Measurements from ENCODE around the gene BTRC. TPM values are rescaled to one million over a fixed set of nuclear protein-coding genes. Genes with fewer than 3 reads are reported as not detected.

Gene BTRC
- total RNA-seq, 4 donors from 2014 or later = 14.7 to 23.0 (median 16.8) TPM

DNA sequence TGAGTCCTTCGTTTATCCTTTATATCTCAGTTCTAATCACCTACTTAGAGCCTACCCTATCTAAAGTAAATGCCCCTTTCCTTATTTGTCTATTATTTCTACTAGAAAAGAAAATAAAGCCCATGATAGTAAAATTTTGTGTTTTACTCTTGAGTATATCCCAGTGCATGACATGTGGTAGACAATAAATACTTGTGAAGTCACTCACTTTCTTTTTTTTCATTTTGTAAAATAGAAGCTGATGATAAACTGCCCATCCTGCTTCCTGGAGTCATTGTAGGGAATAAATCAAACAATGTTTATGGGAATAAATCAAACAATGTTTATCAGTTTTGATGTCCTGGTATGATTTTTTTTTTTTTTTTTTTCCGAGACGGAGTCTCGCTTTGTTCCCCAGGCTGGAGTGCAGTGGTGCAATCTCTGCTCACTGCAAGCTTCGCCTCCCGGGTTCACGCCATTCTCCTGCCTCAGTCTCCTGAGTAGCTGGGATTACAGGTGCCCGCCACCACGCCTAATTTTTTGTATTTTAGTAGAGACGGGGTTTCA, 36.1 kb downstream of the BTRC start:
- intact Hi-C loops (cut with DNase I; ENCODE audit: low total_unique reads) = loop anchor here (5.0 kb wide), 1 partner anchor 468 kb away; no protein-coding TSS in a partner anchor
- 97 to 98% methylated on average over 10 of the region's 10 CpGs for WGBS, 2 donors
- H3K4me3 ChIP-seq (ENCODE audit: low read depth, poor library complexity, severe bottlenecking) = no peak overlapping the region
- no peak for TF ChIP-seq POLR2A (IDR thresholded peaks at IDR 0.05)
- TF ChIP-seq, protein P1, sequence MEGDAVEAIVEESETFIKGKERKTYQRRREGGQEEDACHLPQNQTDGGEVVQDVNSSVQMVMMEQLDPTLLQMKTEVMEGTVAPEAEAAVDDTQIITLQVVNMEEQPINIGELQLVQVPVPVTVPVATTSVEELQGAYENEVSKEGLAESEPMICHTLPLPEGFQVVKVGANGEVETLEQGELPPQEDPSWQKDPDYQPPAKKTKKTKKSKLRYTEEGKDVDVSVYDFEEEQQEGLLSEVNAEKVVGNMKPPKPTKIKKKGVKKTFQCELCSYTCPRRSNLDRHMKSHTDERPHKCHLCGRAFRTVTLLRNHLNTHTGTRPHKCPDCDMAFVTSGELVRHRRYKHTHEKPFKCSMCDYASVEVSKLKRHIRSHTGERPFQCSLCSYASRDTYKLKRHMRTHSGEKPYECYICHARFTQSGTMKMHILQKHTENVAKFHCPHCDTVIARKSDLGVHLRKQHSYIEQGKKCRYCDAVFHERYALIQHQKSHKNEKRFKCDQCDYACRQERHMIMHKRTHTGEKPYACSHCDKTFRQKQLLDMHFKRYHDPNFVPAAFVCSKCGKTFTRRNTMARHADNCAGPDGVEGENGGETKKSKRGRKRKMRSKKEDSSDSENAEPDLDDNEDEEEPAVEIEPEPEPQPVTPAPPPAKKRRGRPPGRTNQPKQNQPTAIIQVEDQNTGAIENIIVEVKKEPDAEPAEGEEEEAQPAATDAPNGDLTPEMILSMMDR (IDR thresholded peaks at IDR 0.05) = no peak
- no peak for DNase-seq (ENCODE audit: low spot score in 2 of 2)

DNA sequence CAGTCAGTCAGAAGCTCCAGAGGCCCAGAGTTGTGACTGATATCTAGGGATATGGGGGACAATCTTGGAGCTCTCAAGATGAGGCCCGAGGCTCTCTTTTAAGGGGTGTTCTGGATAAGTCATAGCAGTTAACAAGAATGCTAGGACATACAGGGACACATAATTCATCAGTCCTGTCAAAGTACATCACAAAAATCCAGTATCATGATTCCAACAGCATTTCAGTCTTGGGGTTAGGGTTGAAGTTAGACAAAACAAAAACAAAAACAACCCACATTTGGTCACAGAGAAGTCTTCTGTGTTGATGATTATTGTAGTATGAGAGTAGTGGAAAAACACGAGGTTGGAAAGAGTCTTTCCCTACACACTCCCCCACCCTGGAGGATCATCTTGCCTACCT, 39.4 kb downstream of the BTRC start:
- H3K4me3 ChIP-seq (ENCODE audit: low read depth, poor library complexity, severe bottlenecking) = no peak overlapping the region
- WGBS, 2 donors = 66 to 67% methylated on average over 2 of the region's 2 CpGs
- no peak for TF ChIP-seq POLR2A (IDR thresholded peaks at IDR 0.05)
- TF ChIP-seq, protein P1 (IDR thresholded peaks at IDR 0.05) = no peak
- DNase-seq (ENCODE audit: low spot score in 2 of 2) = no peak
- intact Hi-C loops (cut with DNase I; ENCODE audit: low total_unique reads) = no loop called here

DNA sequence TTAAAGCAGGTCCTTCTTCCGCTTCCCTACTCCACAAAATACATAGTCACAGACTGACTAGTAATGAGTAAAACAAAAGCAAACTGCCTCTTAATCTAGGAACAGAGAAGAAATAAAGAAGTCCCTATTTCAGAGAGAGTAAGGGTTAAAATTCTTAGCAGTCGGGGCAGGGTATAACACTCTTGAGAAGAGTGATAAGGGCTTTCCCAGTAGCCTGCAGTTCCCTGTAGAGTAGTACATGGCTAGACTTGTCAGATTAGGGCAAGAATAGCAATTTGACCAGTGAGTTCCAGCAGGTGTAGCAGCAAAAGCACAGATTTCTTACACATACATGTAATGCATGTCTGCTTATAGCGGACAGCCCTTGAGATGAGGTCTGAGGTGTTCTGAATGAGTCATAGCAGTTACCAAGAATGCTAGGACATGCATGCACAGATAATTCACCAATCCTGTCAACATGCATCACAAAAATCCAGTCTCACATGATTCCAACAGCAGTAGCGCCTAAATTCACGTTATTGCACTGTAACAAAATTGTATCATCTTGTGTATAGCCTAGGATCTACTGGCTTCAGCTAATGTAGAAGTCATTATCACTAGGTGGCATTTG, 40.7 kb downstream of the BTRC start:
- intact Hi-C loops (cut with DNase I; ENCODE audit: low total_unique reads) = no loop called here
- H3K4me3 ChIP-seq (ENCODE audit: low read depth, poor library complexity, severe bottlenecking) = no peak overlapping the region
- no peak for TF ChIP-seq POLR2A (IDR thresholded peaks at IDR 0.05)
- TF ChIP-seq, protein P1 (IDR thresholded peaks at IDR 0.05) = no peak
- 66 to 75% methylated on average over 5 of the region's 5 CpGs for WGBS, 2 donors
- DNase-seq (ENCODE audit: low spot score in 2 of 2) = no peak

DNA sequence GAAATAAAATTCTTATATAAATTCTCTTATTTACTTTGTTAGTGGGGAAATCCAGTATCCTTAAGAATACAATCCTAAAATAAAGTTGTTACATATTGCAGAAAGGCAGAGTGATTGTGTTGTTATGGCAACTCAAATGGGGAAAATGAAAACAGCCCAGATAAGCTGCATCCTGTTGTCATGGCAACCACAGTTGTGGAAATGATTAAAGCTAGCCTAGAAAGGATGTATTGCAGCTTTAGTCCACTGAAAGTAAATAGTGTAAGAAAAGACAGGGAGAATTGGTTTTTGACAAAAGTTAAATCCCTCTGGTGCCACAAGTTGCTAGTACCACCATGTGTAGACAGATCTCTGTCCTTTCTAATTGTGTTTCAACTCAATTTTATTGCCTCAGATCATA, 43.2 kb downstream of the BTRC start:
- TF ChIP-seq, protein P1 (IDR thresholded peaks at IDR 0.05) = no peak
- no peak for TF ChIP-seq POLR2A (IDR thresholded peaks at IDR 0.05)
- H3K4me3 ChIP-seq (ENCODE audit: low read depth, poor library complexity, severe bottlenecking) = no peak overlapping the region
- DNase-seq (ENCODE audit: low spot score in 2 of 2) = no peak
- intact Hi-C loops (cut with DNase I; ENCODE audit: low total_unique reads) = no loop called here

DNA sequence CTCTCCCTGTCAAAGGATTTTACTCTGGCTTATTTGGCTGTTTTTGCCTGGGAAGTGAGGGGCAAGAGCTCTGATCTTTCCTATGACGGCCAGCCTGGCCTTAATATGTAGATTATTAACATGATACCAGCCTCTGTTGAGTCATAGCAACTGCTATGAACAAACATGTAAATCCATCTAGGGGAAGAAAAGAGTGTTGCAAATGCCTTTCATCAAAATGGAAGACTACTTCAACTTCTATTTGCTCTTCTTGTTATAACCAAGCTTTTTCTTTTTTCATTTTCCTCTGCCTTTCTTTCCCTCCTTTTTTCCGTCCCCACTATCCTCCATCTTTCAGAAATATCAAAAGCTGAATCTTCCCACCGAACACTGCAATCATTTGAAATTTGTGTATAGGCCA, 46.6 kb downstream of the BTRC start:
- WGBS, 2 donors = 75 to 85% methylated on average over 3 of the region's 3 CpGs
- DNase-seq (ENCODE audit: low spot score in 2 of 2) = no peak
- TF ChIP-seq, protein P1 (IDR thresholded peaks at IDR 0.05) = no peak
- TF ChIP-seq POLR2A (IDR thresholded peaks at IDR 0.05) = no peak
- intact Hi-C loops (cut with DNase I; ENCODE audit: low total_unique reads) = no loop called here
- H3K4me3 ChIP-seq (ENCODE audit: low read depth, poor library complexity, severe bottlenecking) = no peak overlapping the region

DNA sequence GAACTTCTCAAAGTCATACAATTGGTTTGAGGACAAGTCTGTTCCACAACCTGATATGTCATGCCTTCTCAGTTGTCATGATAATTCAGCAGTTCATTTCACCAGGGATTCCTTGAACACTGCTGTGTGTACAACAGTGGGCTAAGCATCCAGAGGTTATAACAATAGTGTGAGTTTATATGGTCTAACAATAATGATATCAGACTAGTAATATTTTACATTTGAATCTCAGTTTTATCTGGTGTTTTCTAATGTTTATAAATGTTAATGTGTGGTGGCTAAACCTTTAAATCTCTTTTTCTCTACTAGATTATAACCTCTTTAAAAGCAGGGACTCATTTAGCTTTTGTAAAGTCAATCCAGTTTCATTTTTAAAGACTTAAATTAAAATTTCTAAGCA, 48.7 kb downstream of the BTRC start:
- intact Hi-C loops (cut with DNase I; ENCODE audit: low total_unique reads) = no loop called here
- H3K4me3 ChIP-seq (ENCODE audit: low read depth, poor library complexity, severe bottlenecking) = no peak overlapping the region
- no peak for DNase-seq (ENCODE audit: low spot score in 2 of 2)
- no peak for TF ChIP-seq POLR2A (IDR thresholded peaks at IDR 0.05)
- TF ChIP-seq, protein P1 (IDR thresholded peaks at IDR 0.05) = no peak

Data from lower leg skin (tissue), 4 donors.